Stimulated activated CD4-positive, alpha-beta T cell treated with anti-CD3 and anti-CD28 coated beads, TNF-alpha, amount 100 ng/mL, for 24 hours (primary cell): ENCODE results near the gene EVL.
"Not testable (repeated sequence)": the region's sequence is repeated elsewhere in the genome, so short reads cannot be mapped to it uniquely, and the experiment has no call there.

Experiments used
- DNase-seq, 3 experiments: peaks; one replicate each; pipeline ENCODE4 v3.0.0-alpha.2; 2020; ENCODE audit warnings: low read depth in 3 of 3

The EVL gene

GRCh38 chr14:100146531-100147091 lies 81.4 kb downstream of the EVL start:
- no peak for DNase-seq

- DNase-seq: peak in 2 of 3 experiments; percentile 25 to 60
These were observed 82.0 kb downstream of the EVL start for GRCh38 chr14:100147181-100147631.

DNA sequence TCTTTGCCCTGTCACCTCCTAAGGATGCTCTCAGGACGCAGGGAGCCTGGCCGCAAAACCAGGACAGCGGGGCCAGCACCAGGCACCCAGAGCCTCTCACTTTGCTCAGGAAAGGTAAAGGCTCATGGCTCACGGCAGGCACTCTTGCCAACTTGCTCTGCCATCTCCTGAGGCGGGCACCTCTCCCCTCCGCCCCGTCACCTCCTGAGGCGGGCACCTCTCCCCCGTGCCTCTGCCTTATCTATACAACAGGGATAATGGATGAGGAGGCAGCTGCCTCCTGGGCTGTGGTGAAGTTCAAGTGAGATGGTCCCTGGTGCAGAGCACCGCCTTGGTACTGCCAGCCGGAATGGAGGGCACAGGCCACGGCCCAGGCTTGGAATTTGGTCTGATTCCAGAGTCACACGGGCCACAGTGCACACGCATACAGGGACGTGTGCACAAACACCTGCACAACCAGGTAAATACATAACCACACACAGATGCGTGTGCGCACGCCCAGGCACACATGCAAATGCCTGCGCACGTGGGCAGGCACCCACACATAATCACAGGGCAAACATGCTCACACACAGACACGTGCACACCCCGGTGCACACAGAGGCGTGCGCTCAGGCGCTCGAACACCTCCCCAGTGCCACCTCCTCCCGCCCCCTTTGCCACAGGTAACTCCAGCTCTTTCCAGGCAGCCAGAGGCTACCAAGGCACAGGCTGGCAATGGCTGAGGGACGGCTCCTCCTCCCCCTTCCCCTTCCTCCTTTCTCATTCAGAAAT lies 82.7 kb downstream of the EVL start:
- no peak for DNase-seq

DNA sequence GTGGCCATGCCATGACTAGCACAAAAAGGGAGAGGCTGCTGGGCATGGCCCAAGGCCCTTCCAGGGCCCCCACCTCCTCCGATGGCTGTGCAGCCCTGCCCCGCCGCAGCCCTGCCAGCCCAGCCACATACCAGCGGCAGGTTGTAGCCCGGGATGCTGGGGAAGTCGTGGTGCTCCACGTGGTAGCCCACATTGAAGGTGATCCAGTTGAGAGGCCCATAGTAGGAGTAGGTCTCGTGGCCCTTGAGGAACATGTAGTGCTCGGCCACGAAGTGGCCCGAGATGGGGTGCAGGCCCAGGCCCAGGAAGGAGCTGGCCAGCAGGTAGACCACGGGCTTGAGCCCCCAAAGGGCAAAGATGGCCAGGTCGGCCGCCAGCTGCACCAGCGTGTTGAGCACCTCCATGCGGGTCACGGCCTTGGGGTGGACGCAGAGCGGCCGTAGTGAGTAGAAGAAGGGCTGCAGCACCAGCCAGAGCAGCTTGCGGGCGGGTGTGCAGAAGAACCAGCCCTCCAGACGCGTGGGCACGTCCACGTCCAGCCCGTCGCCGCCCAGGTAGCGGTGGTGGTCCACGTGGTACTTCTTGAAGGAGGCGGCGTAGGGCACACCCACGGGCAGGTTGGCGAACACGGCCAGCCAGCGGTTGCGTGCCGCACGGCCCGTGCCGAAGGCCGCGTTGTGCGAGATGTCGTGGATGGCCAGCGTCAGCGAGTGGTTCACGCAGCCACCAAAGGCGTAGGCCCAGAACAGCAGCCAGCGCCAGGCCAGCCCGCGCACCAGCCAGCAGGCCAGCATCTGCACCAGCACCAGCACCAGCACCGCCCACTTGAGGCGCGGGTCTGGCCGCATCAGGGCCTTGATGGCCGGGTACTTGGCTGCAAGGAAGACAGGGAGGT lies 83.9 kb downstream of the EVL start:
- no peak for DNase-seq

DNA sequence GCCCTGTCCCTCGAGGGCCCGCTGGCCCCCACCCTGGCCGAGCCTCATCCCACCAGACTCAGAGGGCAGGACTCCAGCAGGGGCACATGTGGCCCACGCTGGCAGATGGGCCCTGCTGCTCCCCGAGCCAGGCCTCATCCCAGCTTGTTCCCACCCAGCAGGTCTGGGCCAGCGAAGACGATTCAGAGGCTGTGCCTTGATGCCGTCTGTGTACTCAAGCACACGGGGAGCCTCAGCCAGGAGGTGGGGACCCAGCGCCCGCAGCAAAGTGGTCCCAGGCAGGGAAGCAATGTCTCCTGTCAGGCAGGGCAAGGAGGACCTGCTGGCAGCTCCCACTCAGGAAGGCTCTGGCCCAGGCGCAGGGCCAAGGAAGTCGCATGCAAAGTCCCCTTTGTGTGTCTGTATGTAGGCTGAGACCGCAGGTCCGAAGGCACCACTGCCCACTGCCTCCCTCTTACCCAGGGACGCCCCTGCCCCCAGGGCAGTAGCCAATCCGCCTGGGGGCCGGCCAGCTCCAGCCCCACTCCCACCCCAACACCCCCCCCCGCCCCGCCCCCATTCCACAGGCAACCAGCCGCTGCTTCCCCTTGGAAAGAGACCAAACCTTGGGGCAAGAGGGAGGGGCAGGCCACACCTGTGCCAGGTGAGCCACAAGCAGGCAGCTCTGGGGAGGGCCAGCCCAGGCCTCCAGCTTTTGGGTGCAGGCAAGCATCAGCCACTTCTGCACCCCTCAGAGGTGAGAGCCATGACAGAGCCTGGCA lies 84.8 kb downstream of the EVL start:
- no peak for DNase-seq

DNA sequence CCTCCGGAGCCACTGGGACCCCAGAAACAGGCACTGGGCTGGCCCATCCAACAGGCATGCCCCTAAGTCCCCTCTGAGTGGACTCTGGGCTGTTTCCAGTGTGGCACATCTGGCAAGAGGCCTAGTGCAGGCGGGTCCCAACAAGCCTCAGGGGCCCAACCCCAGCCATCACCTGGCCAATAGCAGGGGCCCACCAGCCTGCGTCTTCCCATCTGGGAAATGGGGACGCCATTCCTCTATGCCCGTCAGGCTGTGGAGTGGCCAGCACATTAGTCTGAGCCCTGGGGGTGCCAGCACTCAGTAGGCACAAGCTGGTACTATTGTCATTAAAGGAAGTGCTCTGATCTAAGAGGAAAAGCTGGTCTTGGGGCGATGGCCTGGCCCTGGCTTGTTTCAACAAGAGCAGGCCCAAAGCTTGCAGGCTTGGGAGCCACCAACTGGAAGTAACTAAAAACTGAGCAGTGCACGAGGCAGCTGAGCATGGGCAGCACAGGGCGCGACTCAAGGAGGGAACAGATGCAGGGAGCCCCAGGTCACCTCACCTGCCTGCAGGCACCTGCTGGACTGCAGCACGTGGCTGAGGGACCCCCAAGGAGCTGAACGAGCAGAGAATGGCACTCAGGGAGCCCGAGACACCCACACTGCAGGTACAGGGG lies 85.8 kb downstream of the EVL start:
- no peak for DNase-seq

GRCh38 chr14:100152091-100152490 lies 86.9 kb downstream of the EVL start:
- DNase-seq: no peak

GRCh38 chr14:100153560-100153959 lies 88.3 kb downstream of the EVL start:
- DNase-seq: no peak

DNA sequence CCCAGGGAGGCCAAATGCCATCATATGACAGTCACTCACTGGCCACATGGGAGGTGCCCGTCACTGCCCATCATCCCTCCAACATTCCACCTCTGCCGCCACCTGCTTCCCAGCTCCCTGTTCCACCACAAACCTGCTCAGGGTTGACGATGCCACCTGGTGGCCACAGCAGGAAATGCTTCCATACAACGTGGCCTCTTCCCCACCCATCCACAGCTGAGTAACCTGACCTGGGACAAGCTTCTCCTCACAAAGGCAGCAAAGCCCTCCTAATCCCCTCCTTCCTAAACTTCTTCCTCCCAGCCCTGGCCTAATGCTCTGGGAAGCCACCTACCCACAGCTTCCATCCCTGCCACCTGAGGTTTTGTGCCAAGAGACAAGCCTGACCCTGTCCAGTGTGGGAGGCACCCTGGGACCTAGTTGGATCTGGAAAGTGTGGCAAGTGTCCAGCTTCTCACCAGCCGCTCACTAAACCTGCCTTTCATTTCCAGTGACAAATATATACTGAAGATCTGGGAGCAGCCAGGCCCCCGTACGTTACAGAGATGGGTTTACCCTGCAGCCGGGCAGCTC lies 89.9 kb downstream of the EVL start:
- DNase-seq: peak in 1 of 3 experiments; percentile 44

DNA sequence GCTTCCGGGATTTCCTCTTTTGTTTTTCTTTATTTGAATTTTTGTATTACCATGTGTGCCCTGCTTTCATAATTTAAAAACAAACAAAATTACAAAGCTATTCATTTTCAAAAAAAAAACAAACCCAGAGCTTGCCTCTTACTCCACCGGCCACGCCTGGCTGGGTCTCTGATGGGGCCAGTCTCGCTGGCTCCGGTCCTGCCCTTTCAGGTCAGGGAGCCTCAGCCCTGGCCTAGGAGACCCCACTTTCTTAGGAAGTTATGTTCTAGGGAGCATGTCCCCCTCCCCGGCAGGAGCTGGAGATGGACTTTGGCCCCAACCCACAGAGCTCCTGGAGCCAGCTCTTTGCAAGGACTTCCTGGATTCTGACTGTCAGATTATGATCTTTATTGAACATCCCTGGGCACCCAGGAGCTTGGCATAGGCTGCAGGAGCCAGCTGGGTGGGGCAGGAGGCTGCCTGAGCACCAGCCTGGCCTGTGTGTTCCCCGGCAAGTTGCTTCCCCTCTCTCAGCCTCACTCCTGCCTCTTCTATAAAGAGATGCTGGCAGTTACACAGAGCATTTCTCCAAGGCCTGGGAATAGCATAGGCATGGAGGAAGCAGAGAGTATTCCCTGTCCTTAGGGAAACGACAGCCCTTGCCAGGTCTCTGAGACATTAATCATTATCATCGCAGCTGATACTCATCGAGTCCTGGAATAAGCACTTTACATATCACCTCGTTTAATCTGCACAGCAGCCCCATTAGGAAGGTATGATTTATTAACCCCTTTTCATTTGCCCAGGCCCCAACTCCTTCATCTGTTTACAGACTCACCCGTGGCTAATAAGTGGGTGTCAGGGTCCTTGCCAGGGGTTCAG lies 90.8 kb downstream of the EVL start:
- no peak for DNase-seq

DNA sequence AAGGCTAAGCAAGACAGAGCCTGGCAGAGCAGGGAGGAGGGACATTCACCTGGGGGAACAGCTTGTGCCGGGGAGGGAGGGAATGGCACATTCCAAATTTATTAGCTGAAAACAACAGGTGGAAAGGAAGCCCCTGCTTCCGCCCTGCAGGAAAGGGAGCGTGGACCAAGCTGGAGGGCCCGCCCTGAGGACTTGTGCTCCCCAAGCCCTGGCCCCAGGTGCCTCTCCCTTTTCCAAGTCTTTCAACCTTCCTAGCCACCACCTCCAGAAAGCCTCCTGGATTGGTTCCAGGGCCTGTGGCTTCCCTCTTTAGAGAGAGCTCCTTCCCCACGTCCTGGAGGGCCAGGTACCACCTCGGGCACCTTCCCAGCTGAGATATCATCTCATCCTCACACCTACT lies 91.6 kb downstream of the EVL start:
- no peak for DNase-seq

DNA sequence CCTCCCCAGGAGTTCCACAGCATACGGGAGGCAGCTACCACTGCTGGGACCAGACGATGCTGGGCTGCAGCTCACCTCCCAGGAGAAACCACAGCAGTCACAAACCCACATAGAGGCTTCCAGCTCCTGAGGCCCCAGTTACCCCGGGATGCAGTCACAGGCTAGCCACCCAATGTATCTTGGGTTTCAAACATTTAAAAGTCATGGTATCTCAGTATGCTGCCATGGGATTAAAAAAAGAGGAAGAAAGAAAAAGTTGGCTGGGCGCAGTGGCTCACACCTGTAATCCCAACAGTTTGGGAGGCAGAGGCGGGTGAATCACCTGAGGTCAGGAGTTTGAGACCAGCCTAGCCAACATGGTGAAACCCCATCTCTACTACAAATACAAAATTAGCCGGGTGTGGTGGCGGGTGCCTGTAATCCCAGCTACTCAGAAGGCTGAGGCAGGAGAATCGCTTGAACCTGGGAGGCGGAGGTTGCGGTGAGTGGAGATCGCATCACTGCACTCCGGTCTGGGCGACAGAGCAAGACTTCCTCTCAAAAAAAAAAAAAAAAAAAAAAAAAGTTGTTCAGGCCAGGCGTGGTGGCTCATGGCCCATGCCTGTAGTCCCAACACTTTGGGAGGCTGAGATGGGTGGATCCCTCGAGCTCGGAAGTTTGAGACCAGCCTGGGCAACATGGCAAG lies 92.5 kb downstream of the EVL start:
- DNase-seq: not testable (repeated sequence)

DNA sequence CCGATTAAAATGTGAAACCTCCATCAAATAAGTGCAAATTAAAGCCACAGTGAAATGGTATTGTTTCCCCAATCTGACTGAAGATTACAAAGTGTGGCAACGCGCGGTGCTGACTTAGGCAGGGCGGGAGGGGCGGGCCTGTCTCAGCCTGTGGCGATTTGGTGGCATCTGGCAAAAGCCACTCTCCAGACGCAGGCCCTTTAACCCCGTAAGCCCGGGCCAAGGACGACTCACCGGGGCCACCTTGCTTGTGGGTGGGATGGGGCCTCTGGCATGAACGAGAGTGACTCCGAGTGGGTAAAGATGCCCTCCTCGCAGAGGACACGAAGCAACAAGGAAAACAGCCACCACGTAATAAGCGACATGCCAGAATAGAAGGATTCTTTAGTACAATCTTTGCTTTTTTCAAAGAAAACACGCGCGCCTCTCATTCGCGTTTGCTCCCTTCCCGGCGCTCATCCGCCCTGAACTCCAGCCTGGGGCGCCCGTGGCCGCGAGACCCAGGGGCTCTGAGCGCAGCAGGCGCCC lies 93.4 kb downstream of the EVL start:
- DNase-seq: no peak

- DNase-seq: peak; percentile 13 to 63 (median 31)
These were observed 94.1 kb downstream of the EVL start, which contains the start of gene DEGS2 for GRCh38 chr14:100159094-100159864. Gene DEGS2, minus strand, starts transcription at chr14:100159645. Its CDS starts 58 bp downstream, at chr14:100159587.

GRCh38 chr14:100159865-100160533 lies 94.8 kb downstream of the EVL start:
- no peak for DNase-seq

DNA sequence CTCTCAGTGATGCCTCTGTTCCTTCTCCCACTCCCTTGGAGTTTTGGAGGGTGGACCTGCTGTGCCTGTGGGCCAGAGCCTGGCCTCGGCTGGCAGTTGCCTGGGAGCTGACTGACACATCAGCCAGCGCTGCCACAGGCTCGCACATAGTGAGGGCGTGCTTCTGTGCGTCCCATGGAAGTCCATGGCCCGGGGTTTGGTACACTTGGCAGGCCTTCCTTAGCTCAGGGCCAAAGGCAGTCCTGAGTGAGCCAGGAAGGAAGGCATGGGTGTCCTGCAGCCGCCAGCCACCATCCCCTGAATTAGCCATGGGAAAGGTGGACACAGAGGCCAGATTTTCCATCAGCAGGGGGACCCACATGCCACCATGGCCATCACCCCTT lies 95.3 kb downstream of the EVL start:
- DNase-seq: no peak

DNA sequence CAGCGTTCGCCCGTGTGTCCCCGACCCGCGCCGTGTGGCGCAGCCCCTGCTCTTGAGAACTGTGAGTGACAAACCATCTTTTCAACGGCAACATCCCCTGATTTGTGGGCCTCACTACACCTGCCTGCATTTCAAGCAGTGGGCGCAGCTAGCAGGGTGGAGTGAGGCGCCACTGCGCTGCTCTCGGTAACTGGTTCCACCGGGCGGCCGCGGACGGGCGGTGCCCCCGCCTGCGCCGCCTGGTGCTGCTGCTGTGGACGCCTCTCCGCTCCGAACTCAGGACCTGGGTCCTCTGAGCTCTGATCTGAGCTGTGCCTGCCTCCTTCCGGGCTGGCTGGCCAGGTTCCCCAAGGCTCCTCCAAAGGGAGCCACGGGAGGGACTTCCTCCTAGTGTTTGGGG lies 100.2 kb downstream of the EVL start:
- no peak for DNase-seq
